Kasumi-1 (cell line): ENCODE data around the gene IRAG1.

Experiments
- DNase-seq, 2 experiments: peaks; one replicate each; lab custom pipeline; 2025; lab: John Stamatoyannopoulos, UW

The IRAG1 gene

DNA sequence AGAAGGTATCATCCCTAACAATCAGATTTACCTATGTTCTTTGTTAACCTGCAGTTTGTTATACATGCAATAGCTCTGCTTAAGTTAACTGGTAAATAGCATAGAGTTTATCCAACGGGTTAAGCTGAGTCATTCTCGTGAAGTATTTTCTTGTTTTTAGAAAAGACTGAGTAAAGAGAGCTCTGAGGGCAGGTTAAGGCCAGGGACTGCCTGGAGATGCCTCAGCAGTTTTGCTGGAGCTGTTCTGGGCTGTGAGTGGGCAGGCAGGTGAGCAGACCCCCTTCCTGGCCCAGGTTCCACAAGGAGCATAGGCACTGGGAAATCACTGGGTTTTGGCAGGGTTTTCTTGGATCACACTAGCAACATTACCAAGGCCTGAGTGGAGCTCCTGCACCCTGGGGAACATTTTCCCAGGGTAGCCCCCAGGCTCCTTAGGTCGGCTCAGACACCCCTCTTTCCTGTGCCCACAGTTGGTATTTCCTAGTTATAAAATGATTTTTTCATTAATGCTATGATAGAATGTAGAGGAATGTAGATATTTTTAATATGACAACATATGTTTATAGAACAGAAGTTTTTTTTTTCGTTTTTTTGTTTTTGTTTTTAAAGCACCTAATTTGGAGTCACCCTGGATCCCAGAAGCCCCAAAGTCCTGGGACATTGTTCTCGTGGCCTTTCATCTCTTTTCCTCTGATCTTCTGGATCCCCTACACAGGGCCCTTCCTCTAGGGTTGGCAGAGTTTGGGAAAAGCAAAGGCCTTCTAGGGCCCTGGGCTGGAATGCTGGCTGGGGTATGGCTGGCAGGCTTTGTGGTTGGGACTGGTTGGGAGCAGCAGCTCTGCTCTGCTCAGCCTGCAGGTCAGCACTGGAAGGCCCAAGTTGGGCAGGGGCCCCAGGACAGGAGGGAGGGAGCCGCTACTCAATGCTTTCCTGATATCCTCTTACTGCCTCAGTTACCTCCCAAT is 26.7 kb downstream of the IRAG1 start:
- no peak for DNase-seq

DNA sequence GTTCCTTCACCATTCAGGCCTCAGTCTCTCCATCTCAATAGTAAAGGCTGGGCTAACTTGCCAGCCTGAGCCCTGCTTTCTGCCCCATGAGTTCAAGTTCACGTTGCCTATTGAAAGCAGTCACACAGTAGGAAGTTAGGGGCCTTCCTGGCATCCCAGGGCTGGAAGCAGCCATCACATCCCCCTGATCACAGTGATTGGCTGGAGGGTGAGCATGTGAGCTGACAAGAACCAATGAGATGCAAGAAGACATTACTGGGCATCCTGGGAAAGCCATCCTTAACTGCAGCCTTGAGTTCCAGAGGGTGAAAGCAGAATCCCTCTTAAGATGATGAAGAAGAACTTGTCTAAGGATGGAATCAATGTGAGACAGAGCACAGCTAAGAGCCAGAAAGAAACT is 29.1 kb downstream of the IRAG1 start:
- no peak for DNase-seq

DNA sequence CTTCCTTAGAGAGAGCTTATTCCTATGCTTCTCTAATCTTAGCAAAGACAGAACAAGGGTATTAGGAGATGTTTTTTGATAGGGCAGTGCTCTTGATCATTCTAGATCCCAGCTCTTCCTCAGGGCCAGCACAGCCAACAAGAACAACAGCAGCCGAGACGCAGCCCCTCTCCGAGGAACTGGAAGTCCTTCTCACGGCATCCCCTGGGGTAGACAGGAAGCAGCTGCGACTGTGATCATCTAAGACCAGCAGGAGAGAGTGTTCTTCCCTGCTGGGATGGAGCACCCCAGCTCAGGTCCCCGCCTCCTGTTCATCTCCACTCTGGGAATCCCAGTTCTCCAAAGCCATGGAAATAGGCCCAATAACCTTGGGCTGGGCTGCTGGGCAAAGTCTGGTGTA is 29.6 kb downstream of the IRAG1 start:
- DNase-seq: no peak

DNA sequence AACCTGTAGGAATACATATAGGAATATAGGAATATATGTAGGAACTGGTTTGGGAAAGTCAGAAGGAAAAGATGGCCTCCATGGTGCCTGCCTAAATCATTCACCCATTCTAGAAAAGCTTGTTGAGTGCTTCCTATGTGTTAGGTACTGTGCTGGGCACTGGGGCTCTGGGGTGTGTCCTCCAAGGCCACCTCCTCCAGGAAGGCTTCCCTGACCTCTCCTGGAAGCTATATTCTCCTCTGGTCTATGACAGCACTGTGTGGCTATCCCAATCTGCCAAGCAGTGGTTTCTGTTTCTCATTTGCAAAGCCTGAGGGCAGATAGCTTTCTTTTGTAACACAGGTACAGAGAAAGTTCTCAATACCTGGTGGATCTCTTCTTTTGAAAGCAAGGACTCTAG is 30.2 kb downstream of the IRAG1 start:
- no peak for DNase-seq

DNA sequence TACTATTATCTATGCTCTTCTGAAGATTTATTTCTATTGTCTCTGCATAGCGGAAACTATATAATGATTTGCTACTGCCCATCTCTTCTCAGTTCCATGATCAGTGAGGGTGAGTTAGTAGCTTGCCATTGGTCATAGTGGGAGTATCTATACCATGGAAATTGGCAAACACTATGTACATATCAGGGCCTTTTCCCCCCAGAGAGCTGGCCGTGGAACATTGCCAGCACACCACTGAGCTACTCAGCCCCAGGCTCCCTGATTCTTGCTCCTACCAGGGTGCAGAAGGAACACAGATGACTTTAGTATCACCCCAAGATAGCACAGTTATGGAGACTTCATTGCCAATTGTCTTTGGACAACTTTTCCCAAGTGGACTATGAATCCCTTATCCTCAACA is 33.2 kb downstream of the IRAG1 start:
- DNase-seq: no peak

DNA sequence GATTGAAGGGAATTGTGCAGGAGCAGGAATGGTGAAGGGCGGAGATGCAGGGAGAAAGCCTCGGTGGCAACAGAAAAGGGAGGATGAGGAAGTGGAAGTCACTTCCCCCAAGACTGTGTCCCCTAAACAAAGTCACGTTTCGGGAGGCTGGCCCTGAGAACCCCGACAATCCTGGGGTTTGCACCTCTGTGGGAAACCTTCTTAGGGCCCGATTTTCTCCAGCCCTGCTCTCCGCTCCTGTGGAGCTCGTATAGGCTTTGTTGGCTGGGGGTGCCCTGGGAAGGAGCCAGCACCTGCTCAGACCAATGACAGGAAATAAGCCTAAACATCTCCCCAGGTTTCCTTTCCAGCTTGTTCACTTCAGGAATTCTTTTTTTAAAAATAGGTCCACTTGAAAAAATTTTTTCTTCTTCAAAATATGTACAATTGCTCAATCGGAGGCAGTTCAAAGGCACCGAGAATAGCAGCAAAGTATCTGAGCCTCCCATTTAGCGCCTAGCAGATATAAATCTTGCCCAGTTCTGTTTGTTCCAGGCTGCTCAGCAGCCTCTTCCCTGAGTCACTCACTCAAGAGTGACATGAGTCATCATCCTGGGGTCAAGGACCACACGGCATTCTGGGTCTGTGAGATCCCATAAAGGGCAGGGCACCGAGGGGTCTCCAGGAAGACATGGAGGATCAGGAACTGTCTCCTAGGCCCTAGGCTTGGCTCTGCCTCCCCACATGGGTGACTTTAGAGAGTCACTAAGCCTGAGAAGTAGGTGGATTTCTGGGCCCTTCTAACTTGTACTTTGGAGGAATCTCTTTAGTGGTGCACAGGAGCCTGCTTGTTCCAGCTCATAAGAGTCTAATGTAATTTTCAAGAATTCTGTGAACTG is 34.0 kb downstream of the IRAG1 start:
- peak; percentile 7 to 31 for DNase-seq

DNA sequence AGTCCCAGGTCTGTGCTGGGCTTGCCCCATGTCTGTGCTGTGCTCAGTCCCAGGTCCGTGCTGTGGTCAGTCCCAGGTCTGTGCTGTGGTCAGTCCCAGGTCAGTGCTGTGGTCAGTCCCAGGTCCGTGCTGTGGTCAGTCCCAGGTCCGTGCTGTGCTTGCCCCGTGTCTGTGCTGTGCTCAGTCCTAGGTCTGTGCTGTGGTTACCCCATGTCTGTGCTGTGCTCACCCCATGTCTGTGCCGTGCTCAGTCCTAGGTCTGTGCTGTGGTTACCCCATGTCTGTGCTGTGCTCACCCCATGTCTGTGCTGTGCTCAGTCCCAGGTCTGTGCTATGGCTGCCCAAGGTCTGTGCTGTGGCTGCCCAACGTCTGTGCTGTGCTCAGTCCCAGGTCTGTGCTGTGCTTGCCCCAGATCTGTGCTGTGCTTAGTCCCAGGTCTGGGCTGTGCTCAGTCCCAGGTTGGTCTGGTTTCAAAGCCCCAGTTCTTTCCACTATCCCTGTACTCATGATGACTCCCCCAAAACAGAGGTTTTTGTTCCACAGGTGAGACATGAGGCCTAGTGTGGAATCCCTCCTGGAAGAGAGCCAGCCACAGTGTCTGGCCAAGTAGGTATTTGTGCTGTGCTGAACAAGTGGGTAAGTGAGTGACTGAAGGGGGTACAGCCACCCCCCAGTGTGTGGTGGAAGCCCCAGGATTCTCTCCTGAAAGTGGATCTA is 34.8 kb downstream of the IRAG1 start:
- DNase-seq: no peak

DNA sequence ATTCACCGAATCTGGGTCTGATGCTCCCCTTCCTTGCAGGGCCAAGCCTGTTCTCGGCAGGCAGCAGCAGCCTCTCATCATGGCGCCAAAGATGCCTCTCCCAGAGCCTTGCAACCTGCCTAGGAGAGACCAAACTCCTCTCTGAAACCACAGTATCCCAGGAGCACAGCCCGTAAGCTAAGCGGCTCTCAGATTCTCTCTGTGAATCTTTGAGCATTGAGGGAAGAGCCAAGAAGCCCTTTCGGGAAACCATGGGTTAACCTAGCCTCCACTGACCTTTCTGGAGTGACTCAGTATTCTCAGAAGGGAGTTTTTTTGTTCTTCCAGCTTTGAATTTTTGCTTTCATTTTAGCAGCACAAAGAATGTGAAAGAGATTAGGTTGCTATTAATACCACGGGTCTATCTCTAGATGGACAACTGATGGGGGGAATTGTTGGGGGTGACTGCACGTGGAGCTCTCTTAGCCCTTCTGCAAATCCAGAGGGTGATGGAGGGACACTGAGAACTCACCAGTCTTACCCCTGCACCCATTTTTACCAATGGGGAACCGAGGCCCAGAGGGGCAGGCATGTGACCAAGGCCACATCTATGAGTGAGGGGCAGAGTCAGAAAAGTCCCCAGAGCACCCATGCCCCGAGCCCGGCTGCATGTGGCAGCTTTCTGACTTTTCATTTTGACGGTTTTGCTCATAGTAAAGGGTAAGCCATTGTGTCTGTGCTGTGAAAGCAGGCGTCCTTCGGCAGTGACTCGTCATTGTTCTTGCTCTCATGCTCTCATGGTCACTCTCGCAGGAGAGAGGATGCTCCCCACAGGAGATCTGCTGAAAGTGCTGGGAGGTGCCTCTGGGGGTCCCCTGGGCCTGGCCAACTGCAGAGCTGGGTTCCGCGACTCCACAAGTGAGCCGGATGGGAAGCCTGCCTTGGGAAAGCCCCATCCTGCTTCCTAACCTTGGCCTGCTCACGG is 36.0 kb downstream of the IRAG1 start:
- no peak for DNase-seq

DNA sequence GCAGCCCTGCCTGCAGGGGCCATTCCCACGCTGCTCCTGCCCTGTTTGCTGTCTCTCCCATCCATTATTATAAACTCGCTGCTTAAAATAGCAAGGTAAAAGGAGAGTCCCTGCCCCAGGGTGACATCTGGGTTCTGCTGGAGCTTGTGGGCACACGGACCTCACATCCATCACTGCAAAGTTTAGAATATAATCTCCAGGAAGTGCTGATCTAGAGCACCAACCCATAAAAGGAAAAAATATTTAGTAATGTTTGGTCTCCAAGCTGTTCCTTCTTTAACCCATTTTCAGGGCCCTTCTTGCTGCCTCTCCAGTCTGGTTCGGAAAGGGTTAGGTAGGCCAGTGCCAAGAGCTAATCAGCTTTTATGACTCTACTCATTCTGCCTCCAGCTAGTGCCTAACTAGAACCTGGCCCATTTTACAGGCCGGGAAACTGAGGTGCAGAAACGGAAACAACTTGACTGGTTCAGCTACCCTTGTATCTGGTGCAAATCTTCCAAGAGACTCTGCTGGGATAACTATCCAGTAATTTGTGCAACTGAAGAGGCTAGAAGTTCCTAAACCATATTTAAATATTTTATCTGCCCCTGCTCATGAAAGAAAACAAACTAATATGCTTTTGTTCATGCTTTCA is 37.5 kb downstream of the IRAG1 start:
- DNase-seq: no peak

DNA sequence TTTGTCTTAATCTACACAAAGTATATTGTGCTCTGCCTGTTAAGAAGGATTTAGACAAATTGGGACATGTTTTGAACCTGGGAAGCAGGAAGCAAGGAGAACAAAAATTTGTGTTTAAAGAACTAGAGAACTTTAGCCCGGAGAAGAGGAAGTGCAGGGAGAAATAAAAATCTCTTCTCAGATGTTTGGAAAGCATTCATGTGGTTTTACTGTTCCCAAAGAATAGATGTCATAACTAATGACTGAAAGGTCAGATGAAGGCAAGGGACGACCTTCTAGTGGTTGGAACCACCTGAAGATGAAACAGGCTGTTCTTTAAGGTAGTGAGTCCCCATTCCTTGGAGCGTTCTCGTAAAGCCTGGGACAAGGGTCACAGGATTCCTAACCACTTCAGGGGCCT is 38.3 kb downstream of the IRAG1 start:
- DNase-seq: peak; percentile 27 to 39

DNA sequence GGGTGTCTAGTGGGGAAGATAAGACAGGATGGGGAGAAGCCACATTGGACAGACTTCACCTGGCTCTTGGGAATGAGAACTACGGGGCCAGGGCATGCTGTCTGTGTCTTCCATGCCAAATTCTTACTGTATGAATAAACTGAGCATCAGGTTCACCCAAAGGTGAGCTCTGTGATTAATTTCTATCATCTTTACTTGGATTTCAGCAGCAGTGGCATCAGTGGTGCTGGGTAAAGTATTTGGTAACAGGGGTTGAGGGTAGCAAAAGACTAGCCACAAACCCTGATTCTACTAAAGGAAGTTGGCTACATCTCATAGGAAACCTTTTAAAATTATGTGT is 38.8 kb downstream of the IRAG1 start:
- DNase-seq: no peak

DNA sequence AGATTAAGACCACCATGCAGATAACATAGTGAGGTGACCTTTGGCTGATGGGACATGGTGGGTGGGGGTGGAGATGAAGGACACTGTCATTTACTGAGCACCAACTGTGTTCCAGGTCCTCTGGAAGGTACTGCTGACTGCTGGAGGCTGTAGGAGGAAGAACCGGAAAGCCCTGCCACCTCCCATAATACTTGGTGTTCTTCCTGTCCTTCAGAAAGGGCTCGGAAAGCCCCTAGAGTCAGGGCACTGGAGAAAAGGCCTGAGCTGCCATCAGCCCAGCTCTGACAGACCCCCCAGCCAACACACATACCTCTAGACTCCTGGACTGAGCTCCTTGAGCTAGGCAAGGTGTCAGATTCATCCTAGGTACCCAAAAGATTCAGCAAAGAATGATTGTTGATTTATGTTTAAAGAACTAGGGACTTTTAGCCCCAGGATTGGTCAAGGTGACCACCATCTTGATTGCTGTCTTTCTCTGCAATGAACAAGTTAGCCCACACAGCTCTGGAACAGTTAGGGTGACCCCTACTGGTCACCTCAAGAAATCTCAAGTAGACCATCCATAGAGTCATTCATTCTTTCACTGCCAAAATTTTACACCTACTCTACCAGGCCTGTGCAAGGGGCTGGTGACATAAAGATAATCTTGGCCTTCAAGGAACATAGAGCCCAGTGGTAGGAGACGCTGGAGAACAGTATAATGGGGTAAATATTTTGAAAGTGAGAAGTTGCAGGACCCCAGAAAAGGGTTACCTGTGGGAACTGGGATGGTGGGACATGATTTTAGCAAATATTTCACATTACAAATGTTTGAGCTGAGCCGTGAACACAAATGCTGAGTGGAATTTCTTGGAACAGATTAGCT is 39.4 kb downstream of the IRAG1 start:
- DNase-seq: peak; percentile 59 to 69

DNA sequence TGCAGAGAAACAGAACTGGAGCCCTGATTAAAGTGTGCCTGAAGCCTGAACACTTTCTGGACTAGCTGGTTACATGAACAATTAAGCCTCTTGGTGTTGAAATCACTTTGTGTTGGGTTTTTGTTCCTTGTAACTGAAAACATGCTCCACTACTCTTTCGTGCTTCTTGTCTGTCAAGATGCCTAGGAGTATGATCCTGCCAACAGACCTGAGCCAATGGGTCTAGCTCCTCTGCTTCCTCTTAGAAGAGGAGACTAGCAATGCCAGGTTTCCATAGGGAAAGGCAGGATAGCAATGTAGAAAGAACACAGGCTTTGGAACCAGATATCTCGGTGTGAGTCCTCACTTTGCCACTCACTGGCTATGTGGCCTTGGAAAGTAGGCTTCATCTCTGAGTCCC is 40.3 kb downstream of the IRAG1 start:
- no peak for DNase-seq

DNA sequence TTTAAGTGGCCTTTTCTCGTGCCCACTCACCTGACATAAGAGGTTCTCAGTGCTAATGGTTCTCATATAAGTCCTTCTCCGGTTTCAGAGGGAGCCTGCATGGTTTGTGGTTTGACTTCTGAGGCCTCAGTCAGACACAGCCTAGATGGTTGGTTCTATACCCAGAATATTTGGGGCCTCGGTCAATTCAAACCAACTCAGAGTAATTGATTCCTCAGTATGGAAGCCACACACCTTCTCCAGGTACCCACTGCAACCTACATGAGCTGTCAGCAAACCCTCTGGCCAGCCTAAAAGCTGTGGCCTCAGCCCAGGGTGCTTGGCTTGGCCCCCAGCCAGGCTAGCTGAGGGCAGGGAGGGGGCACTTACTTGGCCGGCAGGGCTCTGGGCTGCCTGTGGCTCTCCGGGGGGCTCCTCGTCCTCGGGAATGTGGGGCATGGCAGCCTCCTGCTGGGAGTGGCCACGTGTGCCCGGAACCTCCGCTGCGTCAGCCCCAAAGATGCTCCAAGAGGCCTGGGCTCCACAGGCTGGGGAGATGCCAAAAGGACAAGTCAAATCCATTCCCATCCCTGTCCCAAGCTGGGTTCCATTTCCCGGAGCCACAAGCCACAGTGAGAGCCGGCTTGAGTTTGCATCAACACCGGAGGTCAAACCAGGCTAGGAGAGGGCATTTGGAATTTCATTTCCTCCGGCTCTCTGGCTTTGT is 41.7 kb downstream of the IRAG1 start:
- no peak for DNase-seq

DNA sequence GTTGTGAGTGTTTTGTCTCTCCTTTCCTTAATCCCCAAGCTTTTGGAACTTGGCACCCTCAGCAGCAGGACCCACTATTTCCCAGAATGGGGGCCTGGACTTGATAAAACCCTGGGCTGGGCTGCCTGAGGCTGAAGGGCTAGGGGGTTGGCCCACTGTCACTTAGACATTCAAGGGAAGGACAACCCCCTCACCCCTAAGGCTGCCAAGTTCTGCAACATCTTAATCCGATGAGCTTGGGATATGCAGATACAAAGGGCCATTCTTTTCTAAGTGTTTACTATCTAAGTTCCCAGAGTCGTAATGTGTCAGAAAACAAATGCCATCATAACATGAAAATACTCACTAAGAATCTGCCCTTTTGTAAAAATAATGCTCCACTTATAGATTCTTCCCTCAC is 42.9 kb downstream of the IRAG1 start:
- DNase-seq: no peak

DNA sequence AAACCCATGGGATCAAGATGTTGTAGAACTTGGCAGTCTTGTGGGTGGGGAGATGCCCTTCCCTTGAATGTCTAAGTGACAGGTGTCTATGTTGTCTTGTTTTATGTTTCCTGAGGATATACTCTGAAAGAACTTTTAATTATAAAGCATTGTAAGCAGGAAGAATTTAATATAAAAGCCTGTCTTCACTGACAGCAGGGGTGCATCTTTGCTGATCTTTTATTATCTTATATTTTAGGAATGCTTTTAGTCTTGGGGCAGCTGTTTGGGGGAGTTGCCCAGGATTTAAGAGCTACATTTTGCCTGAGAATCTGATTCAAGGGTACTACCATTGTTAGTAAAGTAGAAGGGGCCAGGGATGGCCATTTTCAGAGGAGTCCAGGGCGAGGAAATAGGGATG is 43.4 kb downstream of the IRAG1 start:
- no peak for DNase-seq

DNA sequence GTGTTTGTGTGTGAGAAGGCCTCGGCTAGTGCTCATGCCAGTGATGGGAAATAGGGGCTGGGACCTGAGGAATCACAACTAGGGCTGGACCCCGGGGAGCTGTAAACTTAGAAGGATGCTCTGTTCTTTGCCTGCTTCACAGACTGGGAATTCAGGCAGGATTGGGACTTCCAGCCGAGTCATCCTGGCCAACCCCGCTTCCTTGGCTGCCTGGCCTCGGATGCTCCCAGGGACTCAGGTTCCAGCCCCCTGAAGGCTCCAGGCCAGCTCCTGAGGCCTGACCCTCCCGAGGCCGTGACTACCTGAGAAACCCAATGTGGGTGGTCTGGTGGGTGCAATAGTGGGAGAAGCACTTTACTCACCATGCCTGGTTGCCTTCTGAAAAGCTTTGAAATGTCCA is 44.7 kb downstream of the IRAG1 start:
- DNase-seq: no peak

DNA sequence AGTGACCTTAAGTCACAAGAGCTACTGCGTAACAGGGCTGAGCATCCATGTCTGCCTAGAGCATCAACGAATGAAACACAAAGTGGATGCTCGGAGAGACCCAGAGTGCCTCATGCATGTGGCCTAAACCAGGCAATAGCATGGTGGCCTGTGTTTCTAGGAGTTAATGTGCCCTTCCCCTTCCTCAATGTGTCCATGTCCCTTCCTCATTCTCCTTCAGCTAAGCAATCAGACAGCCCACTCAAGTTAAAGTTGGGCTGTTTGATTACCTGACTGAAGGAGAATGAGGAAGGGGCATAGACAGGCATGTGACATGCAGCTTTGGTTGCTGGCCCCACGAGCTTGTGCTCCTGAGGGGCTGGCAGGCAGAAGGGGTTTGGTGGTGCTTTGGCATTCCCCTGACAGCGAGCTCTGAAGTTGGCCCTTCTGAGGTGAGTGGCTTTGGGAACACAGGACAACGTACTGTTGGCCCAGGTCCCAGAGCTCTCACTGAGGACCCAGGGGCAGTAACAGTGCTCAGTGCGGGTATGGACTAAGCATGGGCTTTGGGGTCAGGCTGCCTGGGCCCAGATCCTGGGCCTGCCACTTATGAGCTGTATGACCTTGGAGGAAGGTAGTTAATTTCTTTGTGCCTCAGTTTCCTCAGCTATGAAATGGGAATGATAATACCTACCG is 46.7 kb downstream of the IRAG1 start:
- no peak for DNase-seq

DNA sequence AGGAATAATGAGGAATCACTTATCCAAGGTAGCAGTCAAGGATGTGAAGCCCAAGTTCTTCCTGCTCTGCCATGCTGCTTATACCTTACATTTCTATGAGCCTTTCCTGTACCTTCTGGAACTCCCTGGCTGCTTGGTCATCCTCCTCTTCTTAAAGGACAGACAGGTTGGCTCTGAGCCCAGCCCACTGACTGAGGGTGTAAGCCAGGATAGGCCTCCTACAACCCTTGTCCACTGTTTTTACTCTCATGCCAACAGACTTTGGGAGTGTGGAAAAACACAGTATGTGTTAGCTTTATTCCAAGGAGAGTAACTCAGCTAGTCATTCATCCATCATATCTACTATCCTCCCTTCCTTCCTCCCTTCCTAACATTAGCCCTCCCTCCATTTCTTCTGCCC is 47.5 kb downstream of the IRAG1 start:
- DNase-seq: no peak
